Sciatic nerve (tissue), 2 donors: Measurements from ENCODE around the gene ANGPTL2. TPM values are rescaled to one million over a fixed set of nuclear protein-coding genes. Genes with fewer than 3 reads are reported as not detected.

Experiments used
- ATAC-seq: fragments of 200-7000 bp; cut with Tn5 transposase; one replicate; pipeline ENCODE4 v1.9.1; 2020; ENCODE audit warnings: mild to moderate bottlenecking, moderate library complexity
- DNase-seq: peaks from one replicate; pipeline ENCODE4 v3.0.0-alpha.2; 2020; ENCODE audit warnings: low spot score
- intact Hi-C: fragments of 100-400 bp; cut with DNase I; formaldehyde crosslinking; loops from one replicate; pipeline ENCODE4 v1.14.2; 2022
- total RNA-seq: library from RNA; stranded (reverse); fragmentation: NEBNext Ultra II Directional; extraction: Animal tissue kit (Norgen Biotek cat#: 25700); gene quantifications from one replicate; pipeline ENCODE4 v1.2.1, GENCODE V29; 2021
- donor health status: DM: no; HTN: no; CAD: no.
- donor health status: DM: no; HTN: no; CAD: no.

ANGPTL2 gene
- total RNA-seq, 1 donor from 2014 or later, result 46.4 TPM

- intact Hi-C loops, result no loop called here
- no peak for ATAC-seq
- DNase-seq, result peak; percentile 27
Observed at GRCh38 chr9:127124792-127125191, 2.4 kb upstream of the ANGPTL2 start.

- intact Hi-C loops, result no loop called here
- ATAC-seq (peak; percentile 11), DNase-seq (peak; percentile 64)
Observed at GRCh38 chr9:127124111-127124531, 1.7 kb upstream of the ANGPTL2 start.

- intact Hi-C loops, result no loop called here
- DNase-seq, result peak; percentile 83
- no peak for ATAC-seq
Observed at GRCh38 chr9:127123064-127123890, 842 bp upstream of the ANGPTL2 start.

GRCh38 chr9:127121628-127122175 lies 733 bp downstream of the ANGPTL2 start:
- ATAC-seq, result peak; percentile 20
- peak; percentile 64 for DNase-seq
- intact Hi-C loops, result no loop called here

GRCh38 chr9:127119320-127119709 lies 3.1 kb downstream of the ANGPTL2 start:
- no peak for ATAC-seq
- intact Hi-C loops, result no loop called here
- DNase-seq, result peak; percentile 42

- intact Hi-C loops, result no loop called here
- DNase-seq (peak; percentile 47), ATAC-seq (no peak)
Observed at GRCh38 chr9:127118597-127119319, 3.7 kb downstream of the ANGPTL2 start.

GRCh38 chr9:127117801-127118200 lies 4.6 kb downstream of the ANGPTL2 start:
- DNase-seq, result peak; percentile 38
- no peak for ATAC-seq
- intact Hi-C loops, result no loop called here

GRCh38 chr9:127116957-127117356 lies 5.5 kb downstream of the ANGPTL2 start:
- peak; percentile 47 for DNase-seq
- ATAC-seq, result no peak
- intact Hi-C loops, result no loop called here

- no peak for DNase-seq
- peak; percentile 1 for ATAC-seq
- intact Hi-C loops, result no loop called here
Observed at GRCh38 chr9:127116088-127116726, 6.2 kb downstream of the ANGPTL2 start.

GRCh38 chr9:127114606-127115005 lies 7.8 kb downstream of the ANGPTL2 start:
- DNase-seq (no peak), ATAC-seq (no peak)
- intact Hi-C loops, result no loop called here

- peak; percentile 56 for DNase-seq
- intact Hi-C loops, result no loop called here
- ATAC-seq, result peak; percentile 54
Observed at GRCh38 chr9:127113191-127113972, 9.1 kb downstream of the ANGPTL2 start.

- DNase-seq (peak; percentile 55), ATAC-seq (no peak)
- intact Hi-C loops, result no loop called here
Observed at GRCh38 chr9:127112735-127113161, 9.7 kb downstream of the ANGPTL2 start.

- DNase-seq (peak; percentile 75), ATAC-seq (peak; percentile 64)
- intact Hi-C loops, result no loop called here
Observed at GRCh38 chr9:127112056-127112455, 10.4 kb downstream of the ANGPTL2 start.

- intact Hi-C loops, result no loop called here
- no peak for DNase-seq
- ATAC-seq, result peak; percentile 30
Observed at GRCh38 chr9:127109212-127109711, 13.2 kb downstream of the ANGPTL2 start.

GRCh38 chr9:127107929-127108876 lies 14.2 kb downstream of the ANGPTL2 start:
- DNase-seq, result peak; percentile 55
- no peak for ATAC-seq
- intact Hi-C loops, result no loop called here

GRCh38 chr9:127107171-127107928 lies 15.1 kb downstream of the ANGPTL2 start:
- ATAC-seq, result no peak
- intact Hi-C loops, result no loop called here
- no peak for DNase-seq

GRCh38 chr9:127106466-127106855 lies 16.0 kb downstream of the ANGPTL2 start:
- DNase-seq, result no peak
- intact Hi-C loops, result no loop called here
- ATAC-seq, result no peak
